Bronchus fibroblast of lung (primary cell): ENCODE results near the gene GP5. TPM values are rescaled to one million over a fixed set of nuclear protein-coding genes. Genes with fewer than 3 reads are reported as not detected.

ENCODE experiments used
- total RNA-seq: library from RNA; depleted of rRNA; stranded (reverse); fragments of >200 nt; gene quantifications from 2 replicates; pipeline ENCODE4 v1.2.3, GENCODE V29; 2015

GP5 gene, protein sequence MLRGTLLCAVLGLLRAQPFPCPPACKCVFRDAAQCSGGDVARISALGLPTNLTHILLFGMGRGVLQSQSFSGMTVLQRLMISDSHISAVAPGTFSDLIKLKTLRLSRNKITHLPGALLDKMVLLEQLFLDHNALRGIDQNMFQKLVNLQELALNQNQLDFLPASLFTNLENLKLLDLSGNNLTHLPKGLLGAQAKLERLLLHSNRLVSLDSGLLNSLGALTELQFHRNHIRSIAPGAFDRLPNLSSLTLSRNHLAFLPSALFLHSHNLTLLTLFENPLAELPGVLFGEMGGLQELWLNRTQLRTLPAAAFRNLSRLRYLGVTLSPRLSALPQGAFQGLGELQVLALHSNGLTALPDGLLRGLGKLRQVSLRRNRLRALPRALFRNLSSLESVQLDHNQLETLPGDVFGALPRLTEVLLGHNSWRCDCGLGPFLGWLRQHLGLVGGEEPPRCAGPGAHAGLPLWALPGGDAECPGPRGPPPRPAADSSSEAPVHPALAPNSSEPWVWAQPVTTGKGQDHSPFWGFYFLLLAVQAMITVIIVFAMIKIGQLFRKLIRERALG
- under 0.01 TPM in 1 of 2 replicates, not detected in the other for total RNA-seq

DNA sequence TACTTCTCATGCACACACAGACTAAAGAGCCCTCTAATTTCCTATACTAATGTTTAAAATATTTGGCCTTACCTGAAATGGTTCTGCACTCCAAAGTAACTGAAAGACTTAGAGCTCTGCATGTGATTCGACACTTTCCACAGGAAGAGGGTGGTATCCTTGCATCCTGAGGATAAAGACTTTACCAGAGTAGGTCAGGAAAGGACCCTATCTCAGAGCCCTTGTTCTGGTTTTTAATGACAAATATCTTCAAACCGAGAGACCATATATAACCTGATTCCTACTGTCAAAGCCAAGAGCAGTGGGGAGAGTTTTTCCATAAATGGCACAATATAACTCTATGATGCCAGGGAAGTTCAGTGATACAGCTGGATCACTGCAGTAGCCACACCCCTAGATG, at the start of gene GP5:
TSS of gene GP5 (minus strand) at position 101 of the 400 bp plus-strand sequence. CDS start 984 bp downstream, outside the sequence.

DNA sequence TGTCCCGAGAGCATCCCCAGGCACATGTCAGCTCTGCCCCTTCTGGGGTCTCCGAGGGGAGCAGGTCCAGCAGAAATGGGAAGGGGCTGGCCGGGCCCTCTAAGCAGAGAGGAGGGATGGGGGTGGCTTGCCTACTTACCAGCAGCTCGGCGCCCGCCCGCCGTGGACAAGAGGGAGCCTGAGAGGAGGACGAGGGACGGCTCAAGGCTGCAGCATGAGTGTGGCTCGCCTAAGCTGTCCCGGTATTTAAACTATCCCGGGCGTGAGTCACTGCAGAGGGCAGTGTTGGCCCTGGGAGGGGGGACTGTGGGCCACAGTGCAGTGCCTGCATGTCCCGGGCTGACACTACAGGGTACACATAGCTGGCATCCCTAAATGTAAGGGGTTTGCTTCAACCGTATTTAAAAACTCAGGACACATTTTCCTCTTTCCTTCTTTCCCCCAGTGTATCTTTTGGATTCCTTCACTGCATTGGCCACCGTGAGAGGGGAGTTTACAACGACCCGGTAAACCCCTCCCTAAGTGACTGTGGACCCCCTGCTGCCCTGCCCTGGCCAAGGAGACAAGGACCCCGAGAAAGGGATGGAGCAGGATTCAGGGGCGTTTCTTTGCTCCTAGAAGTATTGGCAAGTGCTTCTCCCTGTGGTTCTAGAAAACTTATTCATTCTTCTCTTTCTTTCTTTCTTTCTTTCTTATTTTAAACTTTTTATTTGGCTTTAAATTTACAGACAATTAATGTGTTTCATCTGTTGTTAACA, 29.4 kb downstream of the GP5 start, which contains the start of gene LRRC15:
TSS of gene LRRC15 (minus strand) at position 222 of the 758 bp plus-strand sequence. CDS start 8,700 bp downstream, outside the sequence.

GRCh38 chr3:194351080-194351672, 47.9 kb downstream of the GP5 start, which contains the start of gene CPN2:
TSS of gene CPN2 (minus strand) at chr3:194351328. CDS start at chr3:194342702, 8,626 bp downstream.

Other genes starting within 250 kb of the GP5 start
- gene CPN2, start 47.9 kb downstream of the GP5 start, total RNA-seq: not detected in 2 replicates
- not detected in 2 replicates for gene LRRC15, start 29.5 kb downstream of the GP5 start, total RNA-seq
- 51.6 and 56.8 TPM in 2 replicates for gene ATP13A3, start 87.7 kb upstream of the GP5 start, total RNA-seq
- gene TMEM44, start 234.2 kb upstream of the GP5 start, total RNA-seq: 11.1 and 11.9 TPM in 2 replicates